ENCODE results near the gene P4HTM. TPM values are rescaled to one million over a fixed set of nuclear protein-coding genes. Genes with fewer than 3 reads are reported as not detected.

The P4HTM gene
- polyA plus RNA-seq, 3 donors, result 14.9 to 40.0 (median 18.1) TPM

GRCh38 chr3:49024449-49024848 is 34.4 kb downstream of the P4HTM start:
- Histone ChIP-seq H3K27me3 (ENCODE audit: control insufficient read depth in 2 of 2, insufficient read depth in 2 of 2, low read length in 2 of 2) (no peaks in the 10 kb centered on the region), H3K36me3 (replicated peaks in 1 of 2; ENCODE audit: control insufficient read depth in 1 of 2, insufficient read depth in 2 of 2, low read length in 2 of 2) (peaks cover 32 to 40% of the 10 kb centered on the region in 2 donors), H3K9me3 (replicated peaks in 1 of 2; ENCODE audit: control insufficient read depth in 1 of 2, insufficient read depth in 1 of 2, low read length in 2 of 2) (no peaks in the 10 kb centered on the region), H2AFZ (ENCODE audit: insufficient read depth, low read depth, low read length, poor library complexity, severe bottlenecking) (no peak overlapping the region), H3K4me2 (replicated peaks; ENCODE audit: extremely low read depth, low read length, poor library complexity, severe bottlenecking) (no peak overlapping the region), H3K79me2 (ENCODE audit: insufficient read depth, low read length) (peaks cover 70% of the 10 kb centered on the region), H3K4me1 (ENCODE audit: control insufficient read depth in 1 of 2, insufficient read depth in 2 of 2, low read length in 2 of 2) (peaks cover 36 to 42% of the 10 kb centered on the region in 2 donors), H3K9ac (ENCODE audit: insufficient read depth, low read length, poor library complexity, severe bottlenecking) (no peak overlapping the region), H3K27ac (ENCODE audit: low read depth in 1 of 2, low read length in 2 of 2) (peak overlapping the region in 1 of 2 donors; percentile 49), H4K20me1 (ENCODE audit: insufficient read depth, low read length) (no peaks in the 10 kb centered on the region), H3K4me3 (replicated peaks in 1 of 3; ENCODE audit: low read depth in 2 of 3, low read length in 3 of 3) (no peak overlapping the region)
- H3K4me3 Mint-ChIP-seq, result no peak overlapping the region
- H3K36me3 Mint-ChIP-seq, result peaks cover 33 to 34% of the 10 kb centered on the region in 2 donors
- WGBS (ENCODE audit: insufficient coverage), result 100% methylated on average over 2 of the region's 5 CpGs
- peaks cover 0 to 2% (median 0%) of the 10 kb centered on the region in 3 donors for H3K27me3 Mint-ChIP-seq (ENCODE audit: low read depth in 3 of 3)
- intact Hi-C loops (cut with micrococcal nuclease), result loop anchor here (5.0 kb wide), 2 partner anchors 37 to 68 kb away; partner anchors contain the start of gene QRICH1 (in 2 of the 2)
- no peak for DNase-seq
- no peak for TF ChIP-seq CTCF (IDR thresholded peaks at IDR 0.05)
- peaks cover 42% of the 10 kb centered on the region for H3K4me1 Mint-ChIP-seq
- no peaks in the 10 kb centered on the region for H3K9me3 Mint-ChIP-seq
- H3K27ac Mint-ChIP-seq, result peak overlapping the region in 2 of 7 donors; percentile 10 to 55

- no peaks in the 10 kb centered on the region for H3K27me3 ChIP-seq (ENCODE audit: control insufficient read depth in 2 of 2, insufficient read depth in 2 of 2, low read length in 2 of 2)
- intact Hi-C loops (cut with micrococcal nuclease), result no loop called here
- H4K20me1 ChIP-seq (ENCODE audit: insufficient read depth, low read length), result no peaks in the 10 kb centered on the region
- no peak overlapping the region for H3K4me3 Mint-ChIP-seq
- peaks cover 36 to 43% of the 10 kb centered on the region in 2 donors for H3K36me3 ChIP-seq (replicated peaks in 1 of 2; ENCODE audit: control insufficient read depth in 1 of 2, insufficient read depth in 2 of 2, low read length in 2 of 2)
- WGBS (ENCODE audit: insufficient coverage), result 80% methylated on average over 8 of the region's 13 CpGs
- peaks cover 0 to 2% (median 0%) of the 10 kb centered on the region in 3 donors for H3K27me3 Mint-ChIP-seq (ENCODE audit: low read depth in 3 of 3)
- no peak overlapping the region for H3K4me2 ChIP-seq (replicated peaks; ENCODE audit: extremely low read depth, low read length, poor library complexity, severe bottlenecking)
- H3K27ac Mint-ChIP-seq, result peak overlapping the region in 3 of 7 donors; percentile 52 to 68 (median 60)
- H3K4me1 Mint-ChIP-seq, result peaks cover 36% of the 10 kb centered on the region
- DNase-seq, result no peak
- H3K4me1 ChIP-seq (ENCODE audit: control insufficient read depth in 1 of 2, insufficient read depth in 2 of 2, low read length in 2 of 2), result peaks cover 31 to 39% of the 10 kb centered on the region in 2 donors
- H3K27ac ChIP-seq (ENCODE audit: low read depth in 1 of 2, low read length in 2 of 2), result peak overlapping the region in 1 of 2 donors; percentile 49
- no peak overlapping the region for H2AFZ ChIP-seq (ENCODE audit: insufficient read depth, low read depth, low read length, poor library complexity, severe bottlenecking)
- TF ChIP-seq CTCF (IDR thresholded peaks at IDR 0.05), result no peak
- H3K9me3 Mint-ChIP-seq, result no peaks in the 10 kb centered on the region
- H3K9me3 ChIP-seq (replicated peaks in 1 of 2; ENCODE audit: control insufficient read depth in 1 of 2, insufficient read depth in 1 of 2, low read length in 2 of 2), result no peaks in the 10 kb centered on the region
- peaks cover 62% of the 10 kb centered on the region for H3K79me2 ChIP-seq (ENCODE audit: insufficient read depth, low read length)
- no peak overlapping the region for H3K9ac ChIP-seq (ENCODE audit: insufficient read depth, low read length, poor library complexity, severe bottlenecking)
- peaks cover 36 to 37% of the 10 kb centered on the region in 2 donors for H3K36me3 Mint-ChIP-seq
- no peak overlapping the region for H3K4me3 ChIP-seq (replicated peaks in 1 of 3; ENCODE audit: low read depth in 2 of 3, low read length in 3 of 3)
These were observed 35.2 kb downstream of the P4HTM start for GRCh38 chr3:49025005-49025792.
